ENCODE data around the gene HMGN4. TPM values are rescaled to one million over a fixed set of nuclear protein-coding genes. Genes with fewer than 3 reads are reported as not detected.

The HMGN4 gene
- total and polyA plus RNA-seq, 9 of the 15 experiments (the other 6 are each of a cell fraction or from before 2014, with no cell fraction given): 35.4 to 134 (median 94.1) TPM

- TF ChIP-seq XRCC5 (IDR thresholded peaks at IDR 0.05; ENCODE audit: low read depth, low read length): 0 out of 2 replicates have a peak, but pooled peaks have one; percentile 36
- TF ChIP-seq NRF1 (conservative IDR thresholded peaks at IDR 0.05 in 1 of 2, IDR thresholded peaks at IDR 0.05 in 1 of 2): 0 out of 4 replicates have a peak, but pooled peaks of 1 of the 2 experiments have one; percentile 35
- TF ChIP-seq NR4A1 (CRISPR knock-in tag; IDR thresholded peaks at IDR 0.05): peak; percentile 92
- TF ChIP-seq NR4A1 (tag; IDR thresholded peaks at IDR 0.05): peak; percentile 97
- TF ChIP-seq SMARCE1 (IDR thresholded peaks at IDR 0.05): peak; percentile 66; the same call in 1 of the 2 replicates
- TF ChIP-seq HDAC1 (IDR thresholded peaks at IDR 0.05): peak in 1 of 2 experiments; percentile 90; a peak in 2 of 4 replicates
- TF ChIP-seq ZNF316 (IDR thresholded peaks at IDR 0.05): no peak
- TF ChIP-seq ETV1 (tag; conservative IDR thresholded peaks at IDR 0.05; ENCODE audit: low read depth): peak; percentile 79
- TF ChIP-seq HSF4 (CRISPR knock-in tag; IDR thresholded peaks at IDR 0.05; ENCODE audit: borderline replicate concordance): peak; percentile 88; the same call in 1 of the 2 replicates
- TF ChIP-seq GTF2A2 (tag; IDR thresholded peaks at IDR 0.05): no peak; the same call in 1 of the 2 replicates
- no peak for TF ChIP-seq HNRNPK (IDR thresholded peaks at IDR 0.05; ENCODE audit: low read depth, low read length, poor library complexity, severe bottlenecking)
- peak; percentile 97 for TF ChIP-seq ZNF175 (CRISPR knock-in tag; IDR thresholded peaks at IDR 0.05; ENCODE audit: low read depth)
- no peak for TF ChIP-seq TARDBP (IDR thresholded peaks at IDR 0.05)
- peak; percentile 92 for TF ChIP-seq ZNF76 (CRISPR knock-in tag; IDR thresholded peaks at IDR 0.05; ENCODE audit: borderline replicate concordance)
- peak; percentile 88; the same call in 1 of the 2 replicates for TF ChIP-seq ZNF830 (CRISPR knock-in tag; IDR thresholded peaks at IDR 0.05)
- TF ChIP-seq ZNF75A (CRISPR knock-in tag; IDR thresholded peaks at IDR 0.05): peak; percentile 79; the same call in 1 of the 2 replicates
- TF ChIP-seq LEF1 (IDR thresholded peaks at IDR 0.05): 0 out of 2 replicates have a peak, but pooled peaks have one; percentile 45
- no peak for TF ChIP-seq TRIM24 (IDR thresholded peaks at IDR 0.05)
- TF ChIP-seq CBFB (CRISPR knock-in tag; IDR thresholded peaks at IDR 0.05): no peak
- TF ChIP-seq CTCF (IDR thresholded peaks at IDR 0.05 in 2 of 3, conservative IDR thresholded peaks at IDR 0.05 in 1 of 3; ENCODE audit: insufficient read depth in 2 of 3, low read depth in 1 of 3, low read length in 3 of 3): no peak
- no peak for TF ChIP-seq NR3C1 (CRISPR knock-in tag; IDR thresholded peaks at IDR 0.05)
- no peak for TF ChIP-seq BDP1 (IDR thresholded peaks at IDR 0.05; ENCODE audit: insufficient read depth, insufficient read length)
- TF ChIP-seq MXD1 (CRISPR knock-in tag; IDR thresholded peaks at IDR 0.05; ENCODE audit: borderline replicate concordance, poor library complexity, severe bottlenecking): peak; percentile 90
- no peak for TF ChIP-seq PCBP1 (IDR thresholded peaks at IDR 0.05; ENCODE audit: low read depth, low read length, poor library complexity, severe bottlenecking)
- no peak for TF ChIP-seq RBM14 (IDR thresholded peaks at IDR 0.05; ENCODE audit: borderline replicate concordance, insufficient read depth, low read depth, low read length)
- no peak for TF ChIP-seq CHAMP1 (IDR thresholded peaks at IDR 0.05)
These were observed 17.8 kb upstream of the HMGN4 start (continued) for GRCh38 chr6:26520237-26520849.

Measured in K562 (cell line).